IMR-90 (cell line): ENCODE data around the gene FOXO3. TPM values are rescaled to one million over a fixed set of nuclear protein-coding genes. Genes with fewer than 3 reads are reported as not detected.

Experiments used
- ATAC-seq: fragments of 200-7000 bp; cut with Tn5 transposase; 2 replicates; pipeline ENCODE4 v1.9.1; 2020; ENCODE audit warnings: low read depth, mild to moderate bottlenecking, moderate library complexity
- BruUV-seq: library from RNA; stranded (reverse); fragments of 400-500 nt; replicated peaks from 2 replicates; lab custom pipeline; 2021; lab: Mats Ljungman, UMichigan
- CTCF ChIA-PET: fragments of 300-600 bp; formaldehyde crosslinking; extraction: SDS; loops from one replicate; lab custom pipeline; 2021; ENCODE audit warnings: antibody characterized with exemption; lab: Yijun Ruan, JAX
- POLR2A ChIA-PET: fragments of 300-600 bp; sonication (Branson Sonifier 250); formaldehyde crosslinking; loops from one replicate; lab custom pipeline; 2022; ENCODE audit warnings: antibody characterized with exemption; ENCODE audit not compliant: unreplicated experiment; lab: Charles Lee
- DNase-seq: peaks from one replicate; pipeline ENCODE4 v3.0.0; 2013
- H2AFZ ChIP-seq: replicated peaks from 2 replicates; pipeline ENCODE3; 2013; ENCODE audit warnings: low read length, mild to moderate bottlenecking; ENCODE audit not compliant: poor library complexity
- H2AK5ac ChIP-seq: 2 replicates; pipeline ENCODE4 v1.6.1; 2013; ENCODE audit warnings: low read depth, low read length, inconsistent platforms
- H2AK9ac ChIP-seq: replicated peaks from 2 replicates; pipeline ENCODE3; 2013; ENCODE audit warnings: mild to moderate bottlenecking, low read depth, low read length, moderate library complexity; ENCODE audit not compliant: poor library complexity
- H2BK120ac ChIP-seq: 2 replicates; pipeline ENCODE4 v1.6.1; 2013; ENCODE audit warnings: low read depth, low read length, inconsistent platforms
- H2BK15ac ChIP-seq: 3 replicates; pipeline ENCODE4 v1.6.1; 2013; ENCODE audit warnings: low read depth, low read length, inconsistent platforms
- H2BK20ac ChIP-seq: 2 replicates; pipeline ENCODE4 v1.6.1; 2013; ENCODE audit warnings: low read depth, mild to moderate bottlenecking, inconsistent platforms, low read length, moderate library complexity
- H2BK5ac ChIP-seq: 2 replicates; pipeline ENCODE4 v1.6.1; 2013; ENCODE audit warnings: mild to moderate bottlenecking, low read depth, low read length, inconsistent platforms; ENCODE audit not compliant: poor library complexity, severe bottlenecking
- H3K14ac ChIP-seq: replicated peaks from 2 replicates; pipeline ENCODE4 v1.6.1; 2013; ENCODE audit warnings: low read depth, low read length, inconsistent platforms
- H3K18ac ChIP-seq: 2 replicates; pipeline ENCODE4 v1.6.1; 2013; ENCODE audit warnings: low read depth, low read length, control low read depth
- H3K23ac ChIP-seq: 2 replicates; pipeline ENCODE4 v1.6.1; 2013; ENCODE audit warnings: low read depth, low read length, inconsistent platforms
- H3K27ac ChIP-seq: 2 replicates; pipeline ENCODE4 v1.5.1; 2013; ENCODE audit warnings: mild to moderate bottlenecking, control low read depth, low read length; ENCODE audit not compliant: insufficient read depth
- H3K27me3 ChIP-seq: 2 replicates; pipeline ENCODE4 v1.6.1; 2013; ENCODE audit warnings: low read length; ENCODE audit not compliant: control insufficient read depth, insufficient read depth
- H3K36me3 ChIP-seq: 2 replicates; pipeline ENCODE4 v1.6.1; 2013; ENCODE audit warnings: low read length, mixed read lengths; ENCODE audit not compliant: control insufficient read depth, insufficient read depth
- H3K4ac ChIP-seq: 2 replicates; pipeline ENCODE4 v1.6.1; 2013; ENCODE audit warnings: low read depth, low read length, inconsistent platforms
- H3K4me1 ChIP-seq: 2 replicates; pipeline ENCODE4 v1.6.1; 2013; ENCODE audit warnings: low read length, mixed read lengths; ENCODE audit not compliant: control insufficient read depth, insufficient read depth
- H3K4me2 ChIP-seq: 2 replicates; pipeline ENCODE4 v1.6.1; 2013; ENCODE audit warnings: low read depth, mild to moderate bottlenecking, control low read depth, low read length, moderate library complexity
- H3K4me3 ChIP-seq: 2 replicates; pipeline ENCODE4 v1.5.1; 2013; ENCODE audit warnings: low read depth, mild to moderate bottlenecking, control low read depth, low read length, moderate library complexity; ENCODE audit not compliant: insufficient read depth
- H3K56ac ChIP-seq: 2 replicates; pipeline ENCODE4 v1.6.1; 2013; ENCODE audit warnings: low read length, inconsistent platforms; ENCODE audit not compliant: insufficient read depth; ENCODE audit errors: extremely low read depth
- H3K79me1 ChIP-seq, 2 experiments: 2 replicates each; pipeline ENCODE4 v1.6.1; 2013; ENCODE audit warnings: low read length in 2 of 2, inconsistent platforms in 1 of 2, low read depth in 1 of 2
- H3K9ac ChIP-seq: 2 replicates; pipeline ENCODE4 v1.6.1; 2013; ENCODE audit warnings: low read depth, low read length, control low read depth
- H3K9me1 ChIP-seq: 2 replicates; pipeline ENCODE4 v1.6.1; 2013; ENCODE audit warnings: low read length, inconsistent platforms; ENCODE audit not compliant: insufficient read depth
- H3K9me3 ChIP-seq: 2 replicates; pipeline ENCODE4 v1.6.1; 2013; ENCODE audit warnings: low read length; ENCODE audit not compliant: control insufficient read depth, insufficient read depth
- H4K20me1 ChIP-seq: 2 replicates; pipeline ENCODE4 v1.6.1; 2013; ENCODE audit warnings: low read length, inconsistent platforms; ENCODE audit not compliant: insufficient read depth
- H4K5ac ChIP-seq: 2 replicates; pipeline ENCODE4 v1.6.1; 2013; ENCODE audit warnings: mild to moderate bottlenecking, low read depth, low read length, control low read depth
- H4K8ac ChIP-seq, 2 experiments: 2 replicates each; pipeline ENCODE4 v1.6.1; 2013; ENCODE audit warnings: low read depth in 2 of 2, low read length in 2 of 2, control low read depth in 1 of 2, inconsistent platforms in 1 of 2
- H4K91ac ChIP-seq: 2 replicates; pipeline ENCODE4 v1.6.1; 2013; ENCODE audit warnings: low read depth, low read length, inconsistent platforms; ENCODE audit not compliant: insufficient read depth
- BHLHE40 ChIP-seq: fragments of 150-350 bp; IDR thresholded peaks from 2 replicates; pipeline ENCODE4 v1.6.1; 2016; ENCODE audit warnings: mild to moderate bottlenecking, low read depth, low read length
- CEBPB ChIP-seq: IDR thresholded peaks from 2 replicates; pipeline ENCODE4 v1.6.1; 2012; ENCODE audit warnings: low read depth, low read length, improper control_type of control experiment
- CHD1 ChIP-seq: IDR thresholded peaks from 2 replicates; pipeline ENCODE4 v1.6.1; 2012; ENCODE audit warnings: low read depth, low read length, improper control_type of control experiment
- CTCF ChIP-seq: conservative IDR thresholded peaks from 2 replicates; pipeline ENCODE4 v1.5.1; 2012; ENCODE audit warnings: mild to moderate bottlenecking, low read depth, low read length, improper control_type of control experiment
- ELK1 ChIP-seq: fragments of 150-350 bp; IDR thresholded peaks from 2 replicates; pipeline ENCODE4 v1.6.1; 2016; ENCODE audit warnings: low read depth, mild to moderate bottlenecking, low read length, moderate library complexity, borderline replicate concordance
- FOS ChIP-seq: fragments of 150-350 bp; IDR thresholded peaks from 2 replicates; pipeline ENCODE4 v1.6.1; 2016; ENCODE audit warnings: low read depth, low read length
- MAZ ChIP-seq: IDR thresholded peaks from 2 replicates; pipeline ENCODE4 v1.6.1; 2012; ENCODE audit warnings: low read depth, mild to moderate bottlenecking, low read length, improper control_type of control experiment, moderate library complexity, borderline replicate concordance
- MXI1 ChIP-seq: IDR thresholded peaks from 2 replicates; pipeline ENCODE4 v1.6.1; 2012; ENCODE audit warnings: low read depth, mild to moderate bottlenecking, low read length, moderate library complexity, borderline replicate concordance
- NFE2L2 ChIP-seq: fragments of 150-350 bp; IDR thresholded peaks from 2 replicates; pipeline ENCODE4 v1.6.1; 2016; ENCODE audit warnings: low read depth, mild to moderate bottlenecking, low read length
- SMC3 ChIP-seq: fragments of 150-350 bp; IDR thresholded peaks from 2 replicates; pipeline ENCODE4 v1.6.1; 2016; ENCODE audit warnings: low read depth, mild to moderate bottlenecking, antibody characterized with exemption, low read length, moderate library complexity
- USF2 ChIP-seq: fragments of 150-350 bp; IDR thresholded peaks from 2 replicates; pipeline ENCODE4 v1.6.1; 2017; ENCODE audit warnings: mild to moderate bottlenecking, antibody characterized with exemption, low read length, low read depth
- WGBS, 2 experiments: methylation state at CpG; one replicate each; pipeline versions ENCODE4 v1.1.5 to v1.1.7; 2013; ENCODE audit warnings: missing lambda C conversion rate in 2 of 2; ENCODE audit not compliant: insufficient read length in 1 of 2; ENCODE audit errors: extremely low coverage in 2 of 2; 5-methylcytosine and 5-hydroxymethylcytosine counted together
- dilution Hi-C: fragments of 300-500 bp; cut with HindIII; formaldehyde crosslinking; loops from one replicate; pipeline ENCODE4 v1.14.3; 2018; ENCODE audit warnings: low sequenced_read_pairs; ENCODE audit not compliant: unreplicated experiment
- in situ Hi-C: fragments of 300-500 bp; cut with MboI; formaldehyde crosslinking; loops from 3 replicates; pipeline ENCODE4 v1.14.3; 2019; ENCODE audit warnings: low sequenced_read_pairs, inconsistent platforms, mixed read lengths
- intact Hi-C: fragments of 100-400 bp; cut with micrococcal nuclease; formaldehyde crosslinking; loops from 2 replicates; pipeline ENCODE4 v1.10.0; 2022
- polyA plus RNA-seq, 3 experiments: library from polyadenylated mRNA; depleted of rRNA; stranded (reverse); fragments of >200 nt; gene quantifications; 2 replicates each; pipeline ENCODE4 v1.2.3, GENCODE V29; 2012; ENCODE audit warnings: low replicate concordance in 1 of 3
- total RNA-seq: library from RNA; depleted of rRNA; stranded (reverse); fragments of >200 nt; gene quantifications from 2 replicates; pipeline ENCODE4 v1.2.3, GENCODE V29; 2012

The FOXO3 gene
- total and polyA plus RNA-seq, 2 of the 4 experiments (the other 2 are of a cell fraction): 17.5 to 38.7 TPM

GRCh38 chr6:108566406-108566805, 5.7 kb downstream of the FOXO3 start (continued):
- TF ChIP-seq MXI1: no peak

GRCh38 chr6:108568101-108568500, 7.4 kb downstream of the FOXO3 start:
- WGBS, 2 experiments: 92% methylated on average over 2 of the region's 5 CpGs; no CpG with 5 or more reads in 1 of the 2 experiments
- Histone ChIP-seq H3K56ac (no peak overlapping the region), H4K8ac (no peak overlapping the region), H3K18ac (no peak overlapping the region), H3K4me1 (peaks cover 16% of the 10 kb centered on the region), H3K14ac (no peak overlapping the region), H3K4me3 (no peak overlapping the region), H4K5ac (no peak overlapping the region), H2AFZ (no peak overlapping the region), H2AK5ac (no peak overlapping the region), H4K91ac (no peak overlapping the region), H4K20me1 (peaks cover 54% of the 10 kb centered on the region), H3K9me3 (no peaks in the 10 kb centered on the region), H3K27me3 (no peaks in the 10 kb centered on the region), H3K9ac (no peak overlapping the region), H2AK9ac (no peak overlapping the region), H2BK5ac (no peak overlapping the region), H3K9me1 (peaks cover 22% of the 10 kb centered on the region), H3K36me3 (peaks cover 28% of the 10 kb centered on the region), H2BK120ac (no peak overlapping the region), H3K4ac (peak overlapping the region; percentile 29; the same call in 1 of the 2 replicates), H3K23ac (no peak overlapping the region), H3K4me2 (no peak overlapping the region), H3K27ac (no peak overlapping the region), H3K79me1 (peaks cover 19 to 69% of the 10 kb centered on the region in 2 experiments), H2BK20ac (no peak overlapping the region), H2BK15ac (no peak overlapping the region)
- POLR2A ChIA-PET: no interaction called here
- ATAC-seq (no peak), DNase-seq (no peak)
- dilution Hi-C loops (no loop called here), intact Hi-C loops (no loop called here), in situ Hi-C loops (no loop called here)
- CTCF ChIA-PET: interaction anchor here (0.5 to 0.7 kb wide), 5 partner anchors 10 to 267 kb away, joined by 3 to 9 read pairs (median 3); no protein-coding TSS in a partner anchor
- BruUV-seq: no TSS peak
- TF ChIP-seq CTCF (no peak), CHD1 (no peak), USF2 (no peak), SMC3 (no peak), CEBPB (no peak), FOS (no peak), MAZ (no peak), NFE2L2 (no peak), BHLHE40 (no peak), ELK1 (no peak)
